GM12878 (cell line): ENCODE measurements around the gene SETD1A.

ENCODE experiments used
- CREM ChIP-seq: IDR thresholded peaks from 2 replicates; pipeline ENCODE4 v1.6.1; 2014; ENCODE audit warnings: antibody characterized with exemption, low read depth
- CTCF ChIP-seq, 3 experiments: IDR thresholded peaks in 2 of 3; conservative IDR thresholded peaks in 1 of 3; 2 replicates each; pipeline ENCODE4 v1.5.1; 2011; ENCODE audit warnings: low read depth in 3 of 3, low read length in 3 of 3, mild to moderate bottlenecking in 3 of 3, control low read depth in 2 of 3, moderate library complexity in 2 of 3, inconsistent platforms in 1 of 3, mixed read lengths in 1 of 3; ENCODE audit not compliant: control insufficient read depth in 2 of 3, insufficient read depth in 1 of 3; ENCODE audit errors: extremely low read depth in 1 of 3

GRCh38 chr16:30949650-30950515 is 7.7 kb upstream of the SETD1A start:
- TF ChIP-seq CTCF (IDR thresholded peaks at IDR 0.05 in 2 of 3, conservative IDR thresholded peaks at IDR 0.05 in 1 of 3; ENCODE audit: control insufficient read depth in 2 of 3, extremely low read depth in 1 of 3, insufficient read depth in 1 of 3, low read depth in 3 of 3, low read length in 3 of 3) (peak; percentile 15 to 27 (median 27); a peak in 3 of 6 replicates), CREM (no peak)
